WTC11 (cell line): ENCODE results near the gene CABP2. TPM values are rescaled to one million over a fixed set of nuclear protein-coding genes. Genes with fewer than 3 reads are reported as not detected.

Source experiments
- ATAC-seq: fragments of 200-7000 bp; cut with Tn5 transposase; 2 replicates; pipeline ENCODE4 v1.10.0; 2021; ENCODE audit warnings: mild to moderate bottlenecking, moderate library complexity
- CTCF ChIA-PET: fragments of 300-600 bp; sonication (Branson Sonifier 250); formaldehyde crosslinking; loops from one replicate; lab custom pipeline; 2021; ENCODE audit warnings: antibody characterized with exemption; lab: Charles Lee
- POLR2A ChIA-PET: fragments of 350-600 bp; sonication (Branson Sonifier 250); formaldehyde crosslinking; loops from one replicate; lab custom pipeline; 2021; ENCODE audit warnings: antibody characterized with exemption; lab: Charles Lee
- DNase-seq: peaks from one replicate; pipeline ENCODE4 v3.0.0; 2021; ENCODE audit warnings: low spot score
- H3K27ac Mint-ChIP-seq: 2 replicates; pipeline ENCODE4 v1.8.0; 2021; ENCODE audit warnings: mixed read lengths
- H3K27me3 Mint-ChIP-seq: 2 replicates; pipeline ENCODE4 v1.8.0; 2021; ENCODE audit warnings: low read depth, mild to moderate bottlenecking, moderate library complexity, mixed read lengths
- H3K36me3 Mint-ChIP-seq: 2 replicates; pipeline ENCODE4 v1.8.0; 2021; ENCODE audit warnings: mixed read lengths
- H3K4me1 Mint-ChIP-seq: 2 replicates; pipeline ENCODE4 v1.8.0; 2022; ENCODE audit warnings: mixed read lengths
- H3K4me3 Mint-ChIP-seq: 2 replicates; pipeline ENCODE4 v1.8.0; 2021; ENCODE audit warnings: mild to moderate bottlenecking, moderate library complexity, mixed read lengths
- H3K9me3 Mint-ChIP-seq: 2 replicates; pipeline ENCODE4 v1.8.0; 2021; ENCODE audit warnings: mixed read lengths
- ELF4 ChIP-seq: sonication (generic); formaldehyde crosslinking; IDR thresholded peaks from 2 replicates; pipeline ENCODE4 v1.8.1; 2022; ENCODE audit warnings: low read depth, mild to moderate bottlenecking, moderate library complexity, missing genetic modification reagents
- microRNA-seq: library from miRNA; unstranded; fragments of <30 nt; microRNA quantifications from one replicate; pipeline ENCODE4 v1.2.0, GENCODE V29; 2022; ENCODE audit warnings: borderline number of aligned reads
- total RNA-seq: library from RNA; stranded (reverse); gene quantifications from 3 replicates; pipeline ENCODE4 v1.2.3, GENCODE V29; 2021
- TF ChIP-seq, protein P1 (sequence below): fragments of 250-450 bp; sonication (Bioruptor Pico); IDR thresholded peaks from 2 replicates; pipeline ENCODE4 v1.9.0; 2021; ENCODE audit warnings: mild to moderate bottlenecking, borderline replicate concordance

The CABP2 gene
- total RNA-seq, 1 experiment from 2014 or later = not detected

- POLR2A ChIA-PET = interaction anchor here (0.8 to 1.5 kb wide), 3 partner anchors 24 to 49 kb away, joined by 3 to 4 read pairs (median 3); no protein-coding TSS in a partner anchor
- peaks cover 23% of the 10 kb centered on the region for H3K4me1 Mint-ChIP-seq
- no peaks in the 10 kb centered on the region for H3K9me3 Mint-ChIP-seq
- H3K36me3 Mint-ChIP-seq = no peaks in the 10 kb centered on the region
- peak overlapping the region; percentile 66 for H3K4me3 Mint-ChIP-seq
- TF ChIP-seq, protein P1, sequence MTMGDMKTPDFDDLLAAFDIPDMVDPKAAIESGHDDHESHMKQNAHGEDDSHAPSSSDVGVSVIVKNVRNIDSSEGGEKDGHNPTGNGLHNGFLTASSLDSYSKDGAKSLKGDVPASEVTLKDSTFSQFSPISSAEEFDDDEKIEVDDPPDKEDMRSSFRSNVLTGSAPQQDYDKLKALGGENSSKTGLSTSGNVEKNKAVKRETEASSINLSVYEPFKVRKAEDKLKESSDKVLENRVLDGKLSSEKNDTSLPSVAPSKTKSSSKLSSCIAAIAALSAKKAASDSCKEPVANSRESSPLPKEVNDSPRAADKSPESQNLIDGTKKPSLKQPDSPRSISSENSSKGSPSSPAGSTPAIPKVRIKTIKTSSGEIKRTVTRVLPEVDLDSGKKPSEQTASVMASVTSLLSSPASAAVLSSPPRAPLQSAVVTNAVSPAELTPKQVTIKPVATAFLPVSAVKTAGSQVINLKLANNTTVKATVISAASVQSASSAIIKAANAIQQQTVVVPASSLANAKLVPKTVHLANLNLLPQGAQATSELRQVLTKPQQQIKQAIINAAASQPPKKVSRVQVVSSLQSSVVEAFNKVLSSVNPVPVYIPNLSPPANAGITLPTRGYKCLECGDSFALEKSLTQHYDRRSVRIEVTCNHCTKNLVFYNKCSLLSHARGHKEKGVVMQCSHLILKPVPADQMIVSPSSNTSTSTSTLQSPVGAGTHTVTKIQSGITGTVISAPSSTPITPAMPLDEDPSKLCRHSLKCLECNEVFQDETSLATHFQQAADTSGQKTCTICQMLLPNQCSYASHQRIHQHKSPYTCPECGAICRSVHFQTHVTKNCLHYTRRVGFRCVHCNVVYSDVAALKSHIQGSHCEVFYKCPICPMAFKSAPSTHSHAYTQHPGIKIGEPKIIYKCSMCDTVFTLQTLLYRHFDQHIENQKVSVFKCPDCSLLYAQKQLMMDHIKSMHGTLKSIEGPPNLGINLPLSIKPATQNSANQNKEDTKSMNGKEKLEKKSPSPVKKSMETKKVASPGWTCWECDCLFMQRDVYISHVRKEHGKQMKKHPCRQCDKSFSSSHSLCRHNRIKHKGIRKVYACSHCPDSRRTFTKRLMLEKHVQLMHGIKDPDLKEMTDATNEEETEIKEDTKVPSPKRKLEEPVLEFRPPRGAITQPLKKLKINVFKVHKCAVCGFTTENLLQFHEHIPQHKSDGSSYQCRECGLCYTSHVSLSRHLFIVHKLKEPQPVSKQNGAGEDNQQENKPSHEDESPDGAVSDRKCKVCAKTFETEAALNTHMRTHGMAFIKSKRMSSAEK (CRISPR knock-in tag) = 0 out of 2 replicates have a peak, but pooled peaks have one; percentile 59
- no peak for TF ChIP-seq ELF4 (CRISPR knock-in tag)
- TF ChIP-seq, all 79 proteins: peak for 1
- Mint-ChIP-seq H3K27ac (no peak overlapping the region), H3K27me3 (peaks cover 17% of the 10 kb centered on the region)
- DNase-seq = no peak
- ATAC-seq = no peak
- CTCF ChIA-PET = interaction anchor here (1.4 to 2.8 kb wide), 6 partner anchors 68 to 145 kb away, joined by 3 to 28 read pairs (median 4); partner anchors contain the start of genes CLCF1, POLD4 and PPP1CA
Measured at GRCh38 chr11:67469508-67469811, 53.8 kb downstream of the CABP2 start.

Small RNA genes within 50 kb of the gene (microRNA-seq; reads per million reads assigned to microRNA genes)
- gene MIR6752 = not detected

Other genes starting within 250 kb of the CABP2 start
- 36.8 to 55.5 TPM (median 42.4 TPM) in 3 replicates for gene ANKRD13D, start 234.1 kb downstream of the CABP2 start, total RNA-seq
- 34.8 to 43.4 TPM (median 42.3 TPM) in 3 replicates for gene SSH3, start 219.9 kb downstream of the CABP2 start, total RNA-seq
- 30.3 to 38.3 TPM (median 37.7 TPM) in 3 replicates for gene POLD4, start 169.9 kb downstream of the CABP2 start, total RNA-seq
- gene CLCF1, start 149.8 kb downstream of the CABP2 start, total RNA-seq = 0.48 to 0.92 TPM (median 0.92 TPM) in 3 replicates
- gene RAD9A, start 131.5 kb downstream of the CABP2 start, total RNA-seq = 25.7 to 45.5 TPM (median 26.7 TPM) in 3 replicates
- 220 to 222 TPM (median 221 TPM) in 3 replicates for gene PPP1CA, start 121.6 kb downstream of the CABP2 start, total RNA-seq
- gene TBC1D10C, start 119.4 kb downstream of the CABP2 start, total RNA-seq = 0.72 to 1.0 TPM (median 0.96 TPM) in 3 replicates
- 1.3 to 2.6 TPM (median 2.4 TPM) in 3 replicates for gene CARNS1, start 107.8 kb downstream of the CABP2 start, total RNA-seq
- 44.3 to 54.7 TPM (median 50.2 TPM) in 3 replicates for gene RPS6KB2, start 95.0 kb downstream of the CABP2 start, total RNA-seq
- 3.5 to 4.0 TPM (median 3.6 TPM) in 3 replicates for gene PTPRCAP, start 85.8 kb downstream of the CABP2 start, total RNA-seq
- gene CORO1B, start 80.0 kb downstream of the CABP2 start, total RNA-seq = 100 to 109 TPM (median 102 TPM) in 3 replicates
- gene GPR152, start 70.7 kb downstream of the CABP2 start, total RNA-seq = not detected in 3 replicates
- 0.09 to 0.23 TPM in 2 of 3 replicates, not detected in the other for gene CABP4, start 68.1 kb downstream of the CABP2 start, total RNA-seq
- gene TMEM134, start 54.2 kb downstream of the CABP2 start, total RNA-seq = 55.6 to 61.1 TPM (median 59.6 TPM) in 3 replicates
- 32.8 to 42.1 TPM (median 40.0 TPM) in 3 replicates for gene AIP, start 40.4 kb downstream of the CABP2 start, total RNA-seq
- 51.3 to 55.4 TPM (median 51.8 TPM) in 3 replicates for gene PITPNM1, start 18.1 kb downstream of the CABP2 start, total RNA-seq
- 47.6 to 53.1 TPM (median 52.5 TPM) in 3 replicates for gene CDK2AP2, start 15.3 kb downstream of the CABP2 start, total RNA-seq
- gene GSTP1, start 60.4 kb upstream of the CABP2 start, total RNA-seq = 1,404 to 1,452 TPM (median 1,412 TPM) in 3 replicates
- gene NDUFV1, start 83.5 kb upstream of the CABP2 start, total RNA-seq = 201 to 231 TPM (median 213 TPM) in 3 replicates
- gene NUDT8, start 106.5 kb upstream of the CABP2 start, total RNA-seq = 7.6 to 8.3 TPM (median 7.8 TPM) in 3 replicates
- 0.21 TPM in 1 of 3 replicates, not detected in the others for gene TBX10, start 116.3 kb upstream of the CABP2 start, total RNA-seq
- 0.27 TPM in 1 of 3 replicates, not detected in the others for gene ACY3, start 127.3 kb upstream of the CABP2 start, total RNA-seq
- gene ALDH3B2, start 151.2 kb upstream of the CABP2 start, total RNA-seq = 0.13 to 0.30 TPM (median 0.30 TPM) in 3 replicates